GM12878 (cell line): ENCODE measurements around the gene MEG3. TPM values are rescaled to one million over a fixed set of nuclear protein-coding genes. Genes with fewer than 3 reads are reported as not detected.

Experiments used
- ATAC-seq: fragments of 200-7000 bp; cut with Tn5 transposase; 3 replicates; pipeline ENCODE4 v1.9.1; 2020; ENCODE audit warnings: mild to moderate bottlenecking, moderate library complexity
- BruUV-seq: library from RNA; stranded (reverse); fragments of 400-500 nt; replicated peaks from 2 replicates; lab custom pipeline; 2021; lab: Mats Ljungman, UMichigan
- CTCF ChIA-PET: fragments of 300-600 bp; sonication (Branson Sonifier 250); formaldehyde crosslinking; extraction: SDS; loops from one replicate; lab custom pipeline; 2021; ENCODE audit warnings: inconsistent platforms; lab: Yijun Ruan, JAX
- POLR2A ChIA-PET: fragments of 350-600 bp; formaldehyde crosslinking; extraction: SDS; loops from one replicate; lab custom pipeline; 2021; ENCODE audit warnings: inconsistent platforms; lab: Charles Lee
- RAD21 ChIA-PET: fragments of 300-600 bp; sonication (Branson Sonifier 250); formaldehyde crosslinking; loops from one replicate; lab custom pipeline; 2023; ENCODE audit warnings: antibody characterized with exemption; ENCODE audit not compliant: unreplicated experiment; lab: Charles Lee
- SMC1A ChIA-PET: fragments of 300-600 bp; sonication (Branson Sonifier 250); formaldehyde crosslinking; loops from one replicate; lab custom pipeline; 2023; ENCODE audit not compliant: unreplicated experiment, uncharacterized antibody; lab: Charles Lee
- DNase-seq: peaks from one replicate; pipeline ENCODE4 v3.0.0-alpha.2; 2011; ENCODE audit warnings: low read depth, low spot score
- FAIRE-seq: peaks from 3 replicates; lab custom pipeline; 2011; peaks lifted over from hg19 to GRCh38; lab: Jason Lieb, UNC
- H2AFZ ChIP-seq: 2 replicates; pipeline ENCODE4 v1.6.0; 2011; ENCODE audit warnings: low read depth, low read length, control low read depth; ENCODE audit not compliant: control insufficient read depth
- H3K27ac ChIP-seq: 2 replicates; pipeline ENCODE4 v1.5.1; 2011; ENCODE audit warnings: control low read depth; ENCODE audit not compliant: control insufficient read depth, insufficient read depth
- H3K27me3 ChIP-seq, 2 experiments: replicated peaks in 1 of 2; 2 replicates each; pipeline versions ENCODE4 v1.6.0 to v1.6.1; 2011; ENCODE audit warnings: low read length in 1 of 2; ENCODE audit not compliant: control insufficient read depth in 2 of 2, insufficient read depth in 2 of 2
- H3K36me3 ChIP-seq, 2 experiments: 2 replicates each; pipeline ENCODE4 v1.5.1; 2011; ENCODE audit warnings: low read length in 1 of 2; ENCODE audit not compliant: control insufficient read depth in 2 of 2, insufficient read depth in 2 of 2
- H3K4me1 ChIP-seq: 2 replicates; pipeline ENCODE4 v1.6.1; 2011; ENCODE audit warnings: mild to moderate bottlenecking, low read length, moderate library complexity, mixed read lengths; ENCODE audit not compliant: control insufficient read depth, insufficient read depth
- H3K4me2 ChIP-seq: 2 replicates; pipeline ENCODE4 v1.6.0; 2011; ENCODE audit warnings: control low read depth; ENCODE audit not compliant: control insufficient read depth, insufficient read depth
- H3K4me3 ChIP-seq: fragments of 200-600 bp; sonication (generic); 2 replicates; pipeline ENCODE4 v1.5.1; 2016
- H3K79me2 ChIP-seq: 2 replicates; pipeline ENCODE4 v1.6.0; 2011; ENCODE audit warnings: low read length; ENCODE audit not compliant: control insufficient read depth, insufficient read depth
- H3K9ac ChIP-seq: 2 replicates; pipeline ENCODE4 v1.8.0; 2011; ENCODE audit warnings: low read length, control low read depth, mixed read lengths; ENCODE audit not compliant: control insufficient read depth, insufficient read depth
- H3K9me3 ChIP-seq: replicated peaks from 3 replicates; pipeline ENCODE4 v1.5.1; 2011; ENCODE audit warnings: mild to moderate bottlenecking, low read length; ENCODE audit not compliant: control insufficient read depth, insufficient read depth
- H4K20me1 ChIP-seq: 2 replicates; pipeline ENCODE4 v1.6.0; 2011; ENCODE audit not compliant: control insufficient read depth, insufficient read depth
- ELK1 ChIP-seq: IDR thresholded peaks from 2 replicates; pipeline ENCODE4 v1.6.1; 2012; ENCODE audit warnings: low read depth, low read length, improper control_type of control experiment
- IRF4 ChIP-seq: IDR thresholded peaks from 2 replicates; pipeline ENCODE4 v1.6.1; 2011; ENCODE audit warnings: low read depth, low read length
- RUNX3 ChIP-seq: IDR thresholded peaks from 2 replicates; pipeline ENCODE4 v1.6.1; 2012; ENCODE audit warnings: low read length, inconsistent platforms
- SMARCA5 ChIP-seq: fragments of 450-650 bp; IDR thresholded peaks from 2 replicates; pipeline ENCODE4 v1.6.1; 2017; ENCODE audit warnings: mild to moderate bottlenecking
- SPI1 ChIP-seq: IDR thresholded peaks from 2 replicates; pipeline ENCODE4 v1.6.1; 2011; ENCODE audit warnings: low read depth, mild to moderate bottlenecking, low read length, moderate library complexity, borderline replicate concordance; ENCODE audit not compliant: insufficient read depth
- SUPT20H ChIP-seq: IDR thresholded peaks from 2 replicates; pipeline ENCODE4 v1.6.1; 2011; ENCODE audit warnings: low read depth, mild to moderate bottlenecking, low read length, moderate library complexity, borderline replicate concordance; ENCODE audit not compliant: control insufficient read depth
- ZNF274 ChIP-seq: IDR thresholded peaks from one replicate; pipeline ENCODE4 v1.8.0; 2011; ENCODE audit not compliant: insufficient read length, insufficient read depth
- ZNF384 ChIP-seq: IDR thresholded peaks from 2 replicates; pipeline ENCODE4 v1.6.1; 2012; ENCODE audit warnings: low read depth, mild to moderate bottlenecking, low read length, improper control_type of control experiment, borderline replicate concordance
- WGBS: methylation state at CpG from one replicate; pipeline ENCODE4 v1.1.6; 2016; ENCODE audit warnings: low lambda C conversion rate; ENCODE audit not compliant: insufficient replicate concordance, insufficient coverage; ENCODE audit errors: missing lambda C conversion rate; 5-methylcytosine and 5-hydroxymethylcytosine counted together
- in situ Hi-C: fragments of 300-500 bp; cut with MboI; formaldehyde crosslinking; loops from 9 replicates; pipeline ENCODE4 v1.14.3; 2018; ENCODE audit warnings: mixed read lengths
- intact Hi-C: fragments of 100-400 bp; cut with micrococcal nuclease; formaldehyde crosslinking; loops from one replicate; pipeline ENCODE4 v1.14.2; 2022; ENCODE audit not compliant: unreplicated experiment
- polyA plus RNA-seq, 11 experiments: library from polyadenylated mRNA; depleted of rRNA in 4 of 11; unstranded in 6 of 11; stranded (reverse) in 5 of 11; fragments of >200 nt; fragmentation: Nextera tagmentation in 4 of 11; fragmentation: Illumina TruSeq in 1 of 11; extraction: Ambion mirVana in 4 of 11; extraction: Trizol in 1 of 11; gene quantifications; 1 replicate in 1 of 11; 2 replicates in 10 of 11; pipeline versions ENCODE4 v1.2.1 to v1.2.3, GENCODE V29; 2011 to 2016; ENCODE audit warnings: inconsistent platforms in 2 of 11, missing spikeins in 2 of 11, low read depth in 1 of 11
- total RNA-seq, 4 experiments: library from RNA; depleted of rRNA in 3 of 4; stranded (reverse); fragments of >200 nt in 3 of 4; fragmentation: Illumina TruSeq in 1 of 4; extraction: Trizol in 1 of 4; gene quantifications; 2 replicates each; pipeline versions ENCODE4 v1.2.1 to v1.2.3, GENCODE V29; 2013 to 2021
- TF ChIP-seq, protein P1 (sequence below): IDR thresholded peaks from 2 replicates; pipeline ENCODE4 v1.6.1; 2011; ENCODE audit warnings: borderline replicate concordance, low read depth, mild to moderate bottlenecking, moderate library complexity, mixed read lengths, low read length; ENCODE audit not compliant: insufficient read depth; ENCODE audit errors: extremely low read length
- TF ChIP-seq, protein P2 (sequence below): fragments of 450-650 bp; IDR thresholded peaks from 2 replicates; pipeline ENCODE4 v1.6.1; 2018; ENCODE audit warnings: mild to moderate bottlenecking, low read depth, moderate library complexity; ENCODE audit not compliant: partially characterized antibody

Gene MEG3
- total and polyA plus RNA-seq, 10 of the 15 experiments (the other 5 are each of a cell fraction or from before 2014, with no cell fraction given): 0.03 to 2.9 (median 0.95) TPM; not detected in 7

- TF ChIP-seq SUPT20H (no peak), ZNF384 (no peak)
- TF ChIP-seq, all 136 proteins: peak for 0
These were observed 23.7 kb upstream of the MEG3 start (continued) for GRCh38 chr14:100802179-100802578.

GRCh38 chr14:100802766-100803165, 23.2 kb upstream of the MEG3 start:
- POLR2A ChIA-PET: no interaction called here
- ATAC-seq: no peak
- H3K27ac ChIP-seq: no peak overlapping the region
- H3K4me2 ChIP-seq: no peak overlapping the region
- H3K4me3 ChIP-seq: no peak overlapping the region
- BruUV-seq: no TSS peak
- no peak for FAIRE-seq
- H3K79me2 ChIP-seq: no peaks in the 10 kb centered on the region
- H3K36me3 ChIP-seq: no peaks in the 10 kb centered on the region
- 22% methylated on average over 5 of the region's 5 CpGs for WGBS
- CTCF ChIA-PET: no interaction called here
- TF ChIP-seq SMARCA5: no peak
- intact Hi-C loops: no loop called here
- H3K9ac ChIP-seq: no peak overlapping the region
- DNase-seq: no peak
- no peaks in the 10 kb centered on the region; the same call in 2 of the 3 replicates for H3K9me3 ChIP-seq
- RAD21 ChIA-PET: no interaction called here
- no peaks in the 10 kb centered on the region for H4K20me1 ChIP-seq
- H3K27me3 ChIP-seq: no peaks in the 10 kb centered on the region
- SMC1A ChIA-PET: no interaction called here
- in situ Hi-C loops: no loop called here
- H2AFZ ChIP-seq: no peak overlapping the region
- H3K4me1 ChIP-seq: no peaks in the 10 kb centered on the region

- Histone ChIP-seq H2AFZ (no peak overlapping the region), H3K27me3 (no peaks in the 10 kb centered on the region), H3K79me2 (no peaks in the 10 kb centered on the region), H3K4me3 (no peak overlapping the region), H3K9me3 (no peaks in the 10 kb centered on the region; the same call in 2 of the 3 replicates), H3K9ac (no peak overlapping the region), H3K4me2 (no peak overlapping the region), H3K27ac (no peak overlapping the region), H4K20me1 (no peaks in the 10 kb centered on the region), H3K36me3 (no peaks in the 10 kb centered on the region), H3K4me1 (no peaks in the 10 kb centered on the region)
- ATAC-seq (no peak), FAIRE-seq (no peak), DNase-seq (no peak)
- TF ChIP-seq ZNF274 (no peak), SPI1 (no peak), IRF4 (no peak), RUNX3 (no peak), ELK1 (no peak)
- TF ChIP-seq, protein P1, sequence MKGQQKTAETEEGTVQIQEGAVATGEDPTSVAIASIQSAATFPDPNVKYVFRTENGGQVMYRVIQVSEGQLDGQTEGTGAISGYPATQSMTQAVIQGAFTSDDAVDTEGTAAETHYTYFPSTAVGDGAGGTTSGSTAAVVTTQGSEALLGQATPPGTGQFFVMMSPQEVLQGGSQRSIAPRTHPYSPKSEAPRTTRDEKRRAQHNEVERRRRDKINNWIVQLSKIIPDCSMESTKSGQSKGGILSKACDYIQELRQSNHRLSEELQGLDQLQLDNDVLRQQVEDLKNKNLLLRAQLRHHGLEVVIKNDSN: no peak
- TF ChIP-seq, protein P2, sequence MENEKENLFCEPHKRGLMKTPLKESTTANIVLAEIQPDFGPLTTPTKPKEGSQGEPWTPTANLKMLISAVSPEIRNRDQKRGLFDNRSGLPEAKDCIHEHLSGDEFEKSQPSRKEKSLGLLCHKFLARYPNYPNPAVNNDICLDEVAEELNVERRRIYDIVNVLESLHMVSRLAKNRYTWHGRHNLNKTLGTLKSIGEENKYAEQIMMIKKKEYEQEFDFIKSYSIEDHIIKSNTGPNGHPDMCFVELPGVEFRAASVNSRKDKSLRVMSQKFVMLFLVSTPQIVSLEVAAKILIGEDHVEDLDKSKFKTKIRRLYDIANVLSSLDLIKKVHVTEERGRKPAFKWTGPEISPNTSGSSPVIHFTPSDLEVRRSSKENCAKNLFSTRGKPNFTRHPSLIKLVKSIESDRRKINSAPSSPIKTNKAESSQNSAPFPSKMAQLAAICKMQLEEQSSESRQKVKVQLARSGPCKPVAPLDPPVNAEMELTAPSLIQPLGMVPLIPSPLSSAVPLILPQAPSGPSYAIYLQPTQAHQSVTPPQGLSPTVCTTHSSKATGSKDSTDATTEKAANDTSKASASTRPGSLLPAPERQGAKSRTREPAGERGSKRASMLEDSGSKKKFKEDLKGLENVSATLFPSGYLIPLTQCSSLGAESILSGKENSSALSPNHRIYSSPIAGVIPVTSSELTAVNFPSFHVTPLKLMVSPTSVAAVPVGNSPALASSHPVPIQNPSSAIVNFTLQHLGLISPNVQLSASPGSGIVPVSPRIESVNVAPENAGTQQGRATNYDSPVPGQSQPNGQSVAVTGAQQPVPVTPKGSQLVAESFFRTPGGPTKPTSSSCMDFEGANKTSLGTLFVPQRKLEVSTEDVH: no peak
- ChIA-PET CTCF (no interaction called here), RAD21 (no interaction called here), SMC1A (no interaction called here), POLR2A (no interaction called here)
- in situ Hi-C loops (no loop called here), intact Hi-C loops (no loop called here)
- 58% methylated on average over 8 of the region's 8 CpGs for WGBS
- BruUV-seq: no TSS peak
These were observed 22.7 kb upstream of the MEG3 start for GRCh38 chr14:100803226-100803625.
